GM10248 (cell line): ENCODE results near the gene PADI1.

Source experiments
- CTCF ChIA-PET: fragments of 300-600 bp; sonication (Branson Sonifier 250); formaldehyde crosslinking; extraction: SDS; loops from one replicate; lab custom pipeline; 2021; ENCODE audit warnings: antibody characterized with exemption; lab: Yijun Ruan, JAX
- POLR2A ChIA-PET: fragments of 350-650 bp; sonication (Branson Sonifier 250); formaldehyde crosslinking; extraction: SDS; loops from one replicate; lab custom pipeline; 2020; ENCODE audit warnings: antibody characterized with exemption; lab: Yijun Ruan, JAX
- DNase-seq: peaks from one replicate; pipeline ENCODE4 v3.0.0; 2012; ENCODE audit errors: extremely low spot score
- CTCF ChIP-seq: IDR thresholded peaks from 2 replicates; pipeline ENCODE4 v1.5.1; 2012; ENCODE audit warnings: mild to moderate bottlenecking, low read depth; ENCODE audit errors: extremely low read depth, missing control alignments, control extremely low read depth

Gene PADI1

GRCh38 chr1:17204546-17205440 lies at the start of gene PADI1:
Gene PADI1, plus strand, starts transcription at chr1:17205128. Its CDS starts 90 bp downstream, at chr1:17205218.
- TF ChIP-seq CTCF, result no peak
- POLR2A ChIA-PET, result no interaction called here
- CTCF ChIA-PET, result no interaction called here
- no peak for DNase-seq

- TF ChIP-seq CTCF, result no peak
- ChIA-PET CTCF (no interaction called here), POLR2A (no interaction called here)
- no peak for DNase-seq
These were observed 49.5 kb upstream of the PADI1 start for GRCh38 chr1:17155257-17155920.

GRCh38 chr1:17156108-17156507 lies 48.8 kb upstream of the PADI1 start:
- no peak for TF ChIP-seq CTCF
- ChIA-PET POLR2A (no interaction called here), CTCF (no interaction called here)
- DNase-seq, result no peak

GRCh38 chr1:17158961-17159360 lies 46.0 kb upstream of the PADI1 start:
- ChIA-PET POLR2A (no interaction called here), CTCF (interaction anchor here (1.1 to 1.3 kb wide), 2 partner anchors 26 to 34 kb away, joined by 4 read pairs; no protein-coding TSS in a partner anchor)
- no peak for DNase-seq
- TF ChIP-seq CTCF, result no peak

GRCh38 chr1:17161137-17161740 lies 43.7 kb upstream of the PADI1 start:
- no peak for DNase-seq
- TF ChIP-seq CTCF, result no peak
- ChIA-PET CTCF (no interaction called here), POLR2A (no interaction called here)

GRCh38 chr1:17161926-17162800 lies 42.8 kb upstream of the PADI1 start:
- ChIA-PET POLR2A (no interaction called here), CTCF (no interaction called here)
- TF ChIP-seq CTCF, result no peak
- DNase-seq, result no peak
